Endometrium (tissue), 2 donors: ENCODE results near the gene APBA2.
"Not testable (repeated sequence)": the region's sequence is repeated elsewhere in the genome, so short reads cannot be mapped to it uniquely, and the experiment has no call there.

Source experiments
- FAIRE-seq: peaks from 2 replicates; lab custom pipeline; 2012; peaks lifted over from hg19 to GRCh38; lab: Jason Lieb, UNC
- donor health status: control.
- donor health status: control.

The APBA2 gene

GRCh38 chr15:28878209-28878608 is 7.6 kb upstream of the APBA2 start:
- no peak for FAIRE-seq

GRCh38 chr15:28879551-28879950 is 6.2 kb upstream of the APBA2 start:
- FAIRE-seq = no peak

- FAIRE-seq = no peak
Measured at GRCh38 chr15:28880680-28881079, 5.1 kb upstream of the APBA2 start.

GRCh38 chr15:28881170-28881569 is 4.6 kb upstream of the APBA2 start:
- FAIRE-seq = no peak

GRCh38 chr15:28881600-28881999 is 4.2 kb upstream of the APBA2 start:
- no peak for FAIRE-seq

- no peak for FAIRE-seq
Measured at GRCh38 chr15:28884151-28884940, 1.4 kb upstream of the APBA2 start.

- no peak for FAIRE-seq
Measured at GRCh38 chr15:28885128-28885629, 595 bp upstream of the APBA2 start.

- no peak for FAIRE-seq
Measured at GRCh38 chr15:28886431-28887338, 911 bp downstream of the APBA2 start.

- FAIRE-seq = no peak
Measured at GRCh38 chr15:28887339-28888174, 1.8 kb downstream of the APBA2 start.

GRCh38 chr15:28888302-28888894 is 2.6 kb downstream of the APBA2 start:
- no peak for FAIRE-seq

GRCh38 chr15:28888900-28889299 is 3.1 kb downstream of the APBA2 start:
- FAIRE-seq = no peak

- no peak for FAIRE-seq
Measured at GRCh38 chr15:28889346-28889745, 3.6 kb downstream of the APBA2 start.

GRCh38 chr15:28889871-28890270 is 4.1 kb downstream of the APBA2 start:
- not testable (repeated sequence) for FAIRE-seq

- FAIRE-seq = not testable (repeated sequence)
Measured at GRCh38 chr15:28890291-28890690, 4.5 kb downstream of the APBA2 start.

GRCh38 chr15:28890711-28891495 is 5.1 kb downstream of the APBA2 start:
- no peak for FAIRE-seq

GRCh38 chr15:28891588-28891987 is 5.8 kb downstream of the APBA2 start:
- FAIRE-seq = no peak

GRCh38 chr15:28892789-28893610 is 7.2 kb downstream of the APBA2 start:
- FAIRE-seq = no peak

- no peak for FAIRE-seq
Measured at GRCh38 chr15:28894631-28895030, 8.9 kb downstream of the APBA2 start.

GRCh38 chr15:28895146-28895545 is 9.4 kb downstream of the APBA2 start:
- no peak for FAIRE-seq

GRCh38 chr15:28895566-28895965 is 9.8 kb downstream of the APBA2 start:
- no peak for FAIRE-seq
